Fibroblast of lung (primary cell): ENCODE measurements around the gene DBT. TPM values are rescaled to one million over a fixed set of nuclear protein-coding genes. Genes with fewer than 3 reads are reported as not detected.
"Not testable (repeated sequence)": the region's sequence is repeated elsewhere in the genome, so short reads cannot be mapped to it uniquely, and the experiment has no call there.

Experiments used
- DNase-seq, 2 donors: peaks; one replicate each; pipeline versions ENCODE4 v3.0.0 to v3.0.0-alpha.2; 2010; ENCODE audit warnings: low read depth in 2 of 2
- H2AFZ ChIP-seq: 2 replicates; pipeline ENCODE4 v1.5.1; 2012; ENCODE audit warnings: low read length, control low read depth, inconsistent platforms
- H3K27ac ChIP-seq: 2 replicates; pipeline ENCODE4 v1.5.1; 2011; ENCODE audit warnings: low read length, control low read depth; ENCODE audit not compliant: insufficient read depth
- H3K27me3 ChIP-seq: 2 replicates; pipeline ENCODE4 v1.5.1; 2011; ENCODE audit warnings: mild to moderate bottlenecking, low read length; ENCODE audit not compliant: control insufficient read depth, insufficient read depth
- H3K36me3 ChIP-seq: 2 replicates; pipeline ENCODE4 v1.5.1; 2011; ENCODE audit warnings: low read length; ENCODE audit not compliant: control insufficient read depth, insufficient read depth
- H3K4me1 ChIP-seq: 2 replicates; pipeline ENCODE4 v1.5.1; 2011; ENCODE audit warnings: low read length; ENCODE audit not compliant: control insufficient read depth, insufficient read depth; ENCODE audit errors: extremely low read depth
- H3K4me2 ChIP-seq: 2 replicates; pipeline ENCODE4 v1.5.1; 2011; ENCODE audit warnings: low read length, control low read depth; ENCODE audit not compliant: insufficient read depth; ENCODE audit errors: extremely low read depth
- H3K4me3 ChIP-seq, 4 experiments: fragments of 200-600 bp in 1 of 4; sonication (generic) in 1 of 4; replicated peaks in 1 of 4; 2 replicates each; pipeline ENCODE4 v1.5.1; 2011 to 2016; ENCODE audit warnings: low read length in 4 of 4, low read depth in 3 of 4, mild to moderate bottlenecking in 3 of 4, control low read depth in 2 of 4, inconsistent platforms in 1 of 4, mixed read lengths in 1 of 4; ENCODE audit not compliant: insufficient read depth in 1 of 4; ENCODE audit errors: control extremely low read depth in 1 of 4
- H3K79me2 ChIP-seq: 2 replicates; pipeline ENCODE4 v1.5.1; 2012; ENCODE audit warnings: mild to moderate bottlenecking, low read length, inconsistent platforms; ENCODE audit not compliant: control insufficient read depth, insufficient read depth
- H3K9ac ChIP-seq: 2 replicates; pipeline ENCODE4 v1.5.1; 2011; ENCODE audit warnings: mild to moderate bottlenecking, low read length, control low read depth; ENCODE audit not compliant: insufficient read depth
- H3K9me3 ChIP-seq: 2 replicates; pipeline ENCODE4 v1.5.1; 2012; ENCODE audit warnings: low read depth, low read length; ENCODE audit not compliant: control insufficient read depth, insufficient read depth
- H4K20me1 ChIP-seq: 2 replicates; pipeline ENCODE4 v1.5.1; 2011; ENCODE audit warnings: low read length; ENCODE audit not compliant: control insufficient read depth, insufficient read depth; ENCODE audit errors: extremely low read depth
- CTCF ChIP-seq, 2 donors: IDR thresholded peaks in 1 of 2; conservative IDR thresholded peaks in 1 of 2; 1 replicate in 1 of 2; 2 replicates in 1 of 2; pipeline ENCODE4 v1.5.1; 2011 to 2012; ENCODE audit warnings: low read length in 2 of 2, control low read depth in 1 of 2, inconsistent platforms in 1 of 2, low read depth in 1 of 2, mild to moderate bottlenecking in 1 of 2
- EZH2 ChIP-seq: IDR thresholded peaks from 2 replicates; pipeline ENCODE4 v1.5.1; 2012; ENCODE audit warnings: low read length, control low read depth, mild to moderate bottlenecking; ENCODE audit errors: missing control alignments
- polyA plus RNA-seq, 2 donors: library from polyadenylated mRNA; depleted of rRNA in 1 of 2; stranded (reverse) in 1 of 2; unstranded in 1 of 2; fragments of >200 nt; gene quantifications; 2 replicates each; pipeline ENCODE4 v1.2.1, GENCODE V29; 2011 to 2012; ENCODE audit warnings: missing spikeins in 1 of 2
- total RNA-seq: library from RNA; depleted of rRNA; stranded (reverse); fragments of >200 nt; gene quantifications from 2 replicates; pipeline ENCODE4 v1.2.1, GENCODE V29; 2014

The DBT gene
- total and polyA plus RNA-seq, 2 donors (not counting 1 experiment from before 2014, with no cell fraction given) = 7.9 to 9.4 TPM

GRCh38 chr1:100234432-100234831 lies 15.2 kb downstream of the DBT start:
- H3K4me3 ChIP-seq = no peak overlapping the region
- H3K4me1 ChIP-seq = no peaks in the 10 kb centered on the region
- no peaks in the 10 kb centered on the region for H3K9me3 ChIP-seq
- no peak overlapping the region for H2AFZ ChIP-seq
- TF ChIP-seq CTCF (conservative IDR thresholded peaks at IDR 0.05 in 1 of 2, IDR thresholded peaks at IDR 0.05 in 1 of 2; ENCODE audit: low read depth in 1 of 2, low read length in 2 of 2) (no peak), EZH2 (no peak)
- no peak for DNase-seq
- H4K20me1 ChIP-seq = no peaks in the 10 kb centered on the region
- no peak overlapping the region for H3K27ac ChIP-seq
- no peak overlapping the region for H3K9ac ChIP-seq
- no peaks in the 10 kb centered on the region for H3K27me3 ChIP-seq
- no peak overlapping the region for H3K4me2 ChIP-seq
- no peaks in the 10 kb centered on the region for H3K36me3 ChIP-seq
- H3K79me2 ChIP-seq = no peaks in the 10 kb centered on the region

GRCh38 chr1:100233566-100233965 lies 16.1 kb downstream of the DBT start:
- H3K36me3 ChIP-seq, H3K79me2 ChIP-seq, H4K20me1 ChIP-seq, H3K27me3 ChIP-seq, H3K9ac ChIP-seq, H3K4me1 ChIP-seq, H3K9me3 ChIP-seq, DNase-seq, H3K27ac ChIP-seq, H3K4me3 ChIP-seq, H2AFZ ChIP-seq, H3K4me2 ChIP-seq: not testable (repeated sequence)

GRCh38 chr1:100232156-100232555 lies 17.5 kb downstream of the DBT start:
- TF ChIP-seq EZH2 (no peak), CTCF (conservative IDR thresholded peaks at IDR 0.05 in 1 of 2, IDR thresholded peaks at IDR 0.05 in 1 of 2; ENCODE audit: low read depth in 1 of 2, low read length in 2 of 2) (no peak)
- Histone ChIP-seq H3K4me1 (no peaks in the 10 kb centered on the region), H4K20me1 (no peaks in the 10 kb centered on the region), H3K27ac (no peak overlapping the region), H3K36me3 (no peaks in the 10 kb centered on the region), H3K79me2 (no peaks in the 10 kb centered on the region), H3K4me2 (no peak overlapping the region), H3K9ac (no peak overlapping the region), H3K4me3 (no peak overlapping the region), H3K27me3 (no peaks in the 10 kb centered on the region), H2AFZ (no peak overlapping the region), H3K9me3 (no peaks in the 10 kb centered on the region)
- no peak for DNase-seq
